SU-DHL-6 (cell line): ENCODE data around the gene ME3.

Experiments
- CTCF ChIP-seq: fragments of 200-600 bp; sonication (generic); IDR thresholded peaks from one replicate; pipeline ENCODE4 v1.5.1; 2017; ENCODE audit warnings: antibody characterized with exemption, mild to moderate bottlenecking, low read length, moderate library complexity; ENCODE audit not compliant: insufficient read depth, poor library complexity, severe bottlenecking
- EZH2phosphoT487 ChIP-seq: fragments of 200-600 bp; sonication (generic), shearing (Covaris generic); conservative IDR thresholded peaks from 2 replicates; pipeline ENCODE4 v1.6.1; 2018; ENCODE audit warnings: mild to moderate bottlenecking, antibody characterized with exemption, low read length, moderate library complexity, mixed read lengths

DNA sequence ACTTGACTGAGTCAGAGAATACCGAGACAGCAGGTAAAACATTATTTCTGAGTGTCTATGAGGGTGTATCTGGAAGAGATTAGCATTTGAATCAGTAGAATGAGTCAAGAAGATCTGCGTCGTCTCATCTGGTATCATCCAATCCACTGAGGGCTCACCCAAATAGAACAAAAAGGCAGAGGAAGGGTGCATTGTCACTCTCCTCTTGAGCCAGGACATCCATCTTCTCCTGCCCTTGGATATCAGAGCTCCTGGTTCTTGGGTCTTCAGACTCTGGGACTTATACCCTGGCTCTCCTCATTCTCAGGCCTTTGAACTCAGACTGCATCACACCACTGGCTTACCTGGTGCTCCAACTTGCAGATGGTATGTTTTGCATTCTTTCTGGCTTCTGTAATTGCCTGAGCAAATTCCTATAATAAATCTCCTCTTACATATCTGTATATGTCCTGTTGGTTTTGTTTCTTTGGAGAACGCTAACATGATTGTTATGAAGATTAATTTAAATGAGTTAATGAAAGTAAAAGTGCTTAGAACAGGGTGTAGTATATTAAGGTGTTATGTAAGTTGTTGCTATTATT is 49.3 kb downstream of the ME3 start:
- TF ChIP-seq CTCF (no peak), EZH2phosphoT487 (no peak)
